ENCODE data around the gene R3HCC1L. TPM values are rescaled to one million over a fixed set of nuclear protein-coding genes. Genes with fewer than 3 reads are reported as not detected.

Gene R3HCC1L
- total RNA-seq, 4 donors from 2014 or later: 17.7 to 27.3 (median 25.3) TPM

DNA sequence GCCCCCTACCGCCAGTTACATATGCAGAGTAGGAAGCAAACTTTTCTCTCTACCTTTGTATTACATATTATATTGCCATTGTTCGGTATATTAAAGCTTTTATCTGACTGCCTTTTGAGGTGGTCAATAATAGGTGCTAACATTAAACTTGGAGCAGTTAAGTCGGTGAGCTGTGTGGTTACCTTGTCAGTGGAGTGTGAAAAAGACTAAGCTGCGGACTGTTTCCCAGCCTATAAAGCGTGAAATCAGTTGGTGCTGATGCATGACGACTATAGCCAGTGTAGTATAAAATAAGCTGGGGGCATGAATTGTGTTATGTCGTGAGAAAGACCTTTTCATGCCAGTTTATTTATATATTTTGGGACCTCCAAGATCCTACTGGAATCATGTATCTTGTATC lies 33.7 kb downstream of the R3HCC1L start:
- no peaks in the 10 kb centered on the region for H3K27me3 ChIP-seq
- intact Hi-C loops (cut with DNase I; ENCODE audit: low total_unique reads) (no loop called here), in situ Hi-C loops (cut with MboI; ENCODE audit: low pct_ligation_motif_present in 1 of 4, low pct_unique_long_range_greater_than_20kb in 1 of 4, low sequenced_read_pairs in 3 of 4) (no loop called here)
- H3K27ac ChIP-seq: no peak overlapping the region
- TF ChIP-seq POLR2A (IDR thresholded peaks at IDR 0.05) (no peak), CTCF (IDR thresholded peaks at IDR 0.05) (no peak)
- WGBS, 2 donors (ENCODE audit: low coverage in 1 of 2): 85 to 88% methylated on average over 7 of the region's 7 CpGs
- no peak overlapping the region for H3K4me3 ChIP-seq
- H3K4me1 ChIP-seq: peaks cover 0 to 21% (median 0%) of the 10 kb centered on the region in 4 donors
- H3K36me3 ChIP-seq: peaks cover 0 to 20% (median 3%) of the 10 kb centered on the region in 4 donors
- H3K9me3 ChIP-seq: no peaks in the 10 kb centered on the region
- no peak for DNase-seq

DNA sequence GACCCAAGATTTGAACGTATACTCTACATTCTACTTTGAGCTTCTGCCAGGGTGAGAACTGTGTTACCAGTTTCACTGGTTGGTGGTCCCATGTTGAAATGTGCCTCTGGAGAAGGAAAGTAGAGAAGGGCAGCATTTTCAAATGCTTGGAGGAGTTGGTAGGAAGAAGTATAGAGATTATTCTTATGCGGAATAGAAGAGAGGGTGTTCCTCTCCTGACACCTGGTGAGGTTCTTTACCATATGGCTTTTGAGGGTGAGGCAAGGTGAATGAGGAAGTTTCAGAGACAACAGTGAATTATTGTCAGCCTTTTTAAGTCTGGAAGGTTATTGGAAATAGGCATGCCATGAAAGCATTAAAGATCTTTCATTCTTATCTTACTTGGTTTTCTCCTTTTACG lies 34.3 kb downstream of the R3HCC1L start:
- Histone ChIP-seq H3K27me3 (no peaks in the 10 kb centered on the region), H3K27ac (peak overlapping the region in 1 of 4 donors; percentile 31), H3K36me3 (peaks cover 0 to 14% (median 3%) of the 10 kb centered on the region in 4 donors), H3K4me1 (peaks cover 0 to 21% (median 0%) of the 10 kb centered on the region in 4 donors), H3K4me3 (no peak overlapping the region), H3K9me3 (no peaks in the 10 kb centered on the region)
- intact Hi-C loops (cut with DNase I; ENCODE audit: low total_unique reads): no loop called here
- in situ Hi-C loops (cut with MboI; ENCODE audit: low pct_ligation_motif_present in 1 of 4, low pct_unique_long_range_greater_than_20kb in 1 of 4, low sequenced_read_pairs in 3 of 4): no loop called here
- no peak for DNase-seq
- TF ChIP-seq EP300 (IDR thresholded peaks at IDR 0.05; ENCODE audit: low read depth) (no peak), CTCF (IDR thresholded peaks at IDR 0.05) (no peak), POLR2A (IDR thresholded peaks at IDR 0.05) (no peak), POLR2AphosphoS5 (IDR thresholded peaks at IDR 0.05) (peak in 1 of 3 donors; percentile 34)
- 41 to 43% methylated on average over 3 of the region's 3 CpGs for WGBS, 2 donors (ENCODE audit: low coverage in 1 of 2)

DNA sequence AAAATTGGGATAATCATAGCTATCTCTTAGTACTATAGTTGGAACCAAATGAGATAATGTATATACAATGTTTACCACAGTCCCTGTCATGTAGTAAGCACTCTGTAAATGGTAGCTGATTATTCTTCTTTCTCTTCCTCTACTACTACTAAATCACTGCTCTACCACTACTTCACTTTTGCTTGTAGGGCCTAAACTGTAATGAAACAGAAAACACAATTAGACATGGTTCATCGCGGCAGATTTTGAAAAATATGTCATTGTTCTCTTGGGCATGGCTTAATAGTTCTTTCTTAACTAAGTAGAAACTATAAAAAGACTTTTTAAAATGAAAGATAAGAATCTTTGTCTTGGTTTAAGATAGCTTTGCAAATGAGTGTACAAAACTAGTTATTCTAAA lies 34.9 kb downstream of the R3HCC1L start:
- in situ Hi-C loops (cut with MboI; ENCODE audit: low pct_ligation_motif_present in 1 of 4, low pct_unique_long_range_greater_than_20kb in 1 of 4, low sequenced_read_pairs in 3 of 4): no loop called here
- H3K27me3 ChIP-seq: no peaks in the 10 kb centered on the region
- no peak for TF ChIP-seq EP300 (IDR thresholded peaks at IDR 0.05; ENCODE audit: low read depth)
- no peak for TF ChIP-seq CTCF (IDR thresholded peaks at IDR 0.05)
- no peak for TF ChIP-seq POLR2AphosphoS5 (IDR thresholded peaks at IDR 0.05)
- TF ChIP-seq POLR2A (IDR thresholded peaks at IDR 0.05): no peak
- no peak for DNase-seq
- H3K36me3 ChIP-seq: peaks cover 0 to 8% (median 1%) of the 10 kb centered on the region in 4 donors
- no peaks in the 10 kb centered on the region for H3K9me3 ChIP-seq
- no peak overlapping the region for H3K4me3 ChIP-seq
- 90 to 100% methylated on average over 2 of the region's 2 CpGs for WGBS, 2 donors (ENCODE audit: low coverage in 1 of 2)
- intact Hi-C loops (cut with DNase I; ENCODE audit: low total_unique reads): no loop called here
- peaks cover 0 to 21% (median 0%) of the 10 kb centered on the region in 4 donors for H3K4me1 ChIP-seq
- peak overlapping the region in 1 of 4 donors; percentile 31 for H3K27ac ChIP-seq

DNA sequence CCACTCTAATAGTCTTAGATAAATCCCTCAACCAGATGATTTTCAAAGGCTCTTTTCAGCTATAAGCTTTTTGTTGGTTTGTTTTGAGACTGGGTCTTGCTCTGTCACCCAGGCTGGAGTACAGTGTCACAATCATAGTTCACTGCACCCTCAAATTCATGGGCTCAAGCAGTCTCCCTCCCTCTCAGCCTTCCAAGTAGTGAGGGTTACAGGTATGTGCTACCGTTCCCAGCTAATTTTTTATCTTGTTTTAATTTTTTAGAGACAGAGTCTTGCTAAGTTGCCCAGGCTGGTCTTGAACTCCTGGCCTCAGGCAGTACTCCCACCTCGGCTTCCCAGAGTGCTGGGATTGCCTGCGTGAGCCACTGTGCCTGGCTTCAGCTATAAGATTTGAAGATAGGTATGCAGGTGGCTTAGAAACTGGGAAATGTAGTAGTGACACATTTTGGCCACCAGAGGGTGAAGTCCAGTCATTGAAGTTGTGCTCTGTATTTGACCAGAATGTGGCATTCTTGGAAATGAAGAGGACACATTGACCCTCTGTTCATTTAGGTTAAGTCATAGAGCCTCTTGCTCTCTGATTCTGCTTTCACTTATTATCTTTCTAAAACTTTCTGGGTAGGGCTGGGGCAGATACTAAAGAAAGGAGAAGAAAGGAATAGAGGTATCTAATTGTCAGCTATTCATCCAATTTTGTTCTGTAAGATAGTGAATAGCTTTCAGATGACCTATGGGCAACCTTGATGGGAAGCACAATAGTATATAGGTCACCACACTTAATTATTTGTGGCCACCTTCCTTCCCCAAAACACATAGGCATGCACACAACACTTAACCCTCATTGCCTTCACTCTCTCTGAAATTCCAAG lies 36.0 kb downstream of the R3HCC1L start:
- Histone ChIP-seq H3K27me3 (no peaks in the 10 kb centered on the region), H3K4me3 (no peak overlapping the region), H3K27ac (no peak overlapping the region), H3K4me1 (peaks cover 0 to 21% (median 0%) of the 10 kb centered on the region in 4 donors), H3K36me3 (peaks cover 0 to 6% (median 0%) of the 10 kb centered on the region in 4 donors), H3K9me3 (no peaks in the 10 kb centered on the region)
- intact Hi-C loops (cut with DNase I; ENCODE audit: low total_unique reads) (loop anchor here (2.0 kb wide), 1 partner anchor 138 kb away; no protein-coding TSS in a partner anchor), in situ Hi-C loops (cut with MboI; ENCODE audit: low pct_ligation_motif_present in 1 of 4, low pct_unique_long_range_greater_than_20kb in 1 of 4, low sequenced_read_pairs in 3 of 4) (no loop called here)
- WGBS, 2 donors (ENCODE audit: low coverage in 1 of 2): 33 to 53% methylated on average over 3 of the region's 3 CpGs
- DNase-seq: peak; percentile 38
- TF ChIP-seq POLR2A (IDR thresholded peaks at IDR 0.05): no peak
- TF ChIP-seq EP300 (IDR thresholded peaks at IDR 0.05; ENCODE audit: low read depth): no peak
- TF ChIP-seq CTCF (IDR thresholded peaks at IDR 0.05): peak; percentile 74 to 81 (median 78)
- TF ChIP-seq POLR2AphosphoS5 (IDR thresholded peaks at IDR 0.05): no peak
